ENCODE data around the gene CAPN1. TPM values are rescaled to one million over a fixed set of nuclear protein-coding genes. Genes with fewer than 3 reads are reported as not detected.

CAPN1 gene
- total RNA-seq, 4 donors from 2014 or later = 467 to 627 (median 561) TPM

DNA sequence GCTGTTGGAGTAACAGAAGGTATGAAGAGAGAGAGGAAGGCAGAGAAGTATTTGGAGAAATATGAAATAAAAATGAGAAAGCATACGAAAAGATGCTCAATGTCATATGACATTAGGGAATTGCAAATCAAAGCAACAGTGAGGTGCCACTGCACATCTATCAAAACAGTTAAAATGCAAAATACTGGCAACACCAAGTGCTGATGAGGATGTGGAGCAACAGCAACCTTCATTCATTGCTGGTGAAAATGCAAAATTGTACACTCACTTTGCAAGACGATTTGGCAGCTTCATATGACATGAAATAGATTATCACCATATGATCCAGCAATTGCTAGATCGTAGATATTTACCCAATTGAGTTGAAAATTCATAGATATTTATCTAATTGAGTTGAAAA lies 21.1 kb upstream of the CAPN1 start:
- WGBS = 65% methylated on average over 3 of the region's 3 CpGs
- H3K36me3 ChIP-seq = no peaks in the 10 kb centered on the region
- no peaks in the 10 kb centered on the region for H3K9me3 ChIP-seq
- no peak overlapping the region for H3K4me3 ChIP-seq
- no peak for TF ChIP-seq POLR2A (IDR thresholded peaks at IDR 0.05)
- no peak for TF ChIP-seq POLR2AphosphoS5 (IDR thresholded peaks at IDR 0.05)
- no peak for TF ChIP-seq EP300 (IDR thresholded peaks at IDR 0.05)
- TF ChIP-seq, protein P1, sequence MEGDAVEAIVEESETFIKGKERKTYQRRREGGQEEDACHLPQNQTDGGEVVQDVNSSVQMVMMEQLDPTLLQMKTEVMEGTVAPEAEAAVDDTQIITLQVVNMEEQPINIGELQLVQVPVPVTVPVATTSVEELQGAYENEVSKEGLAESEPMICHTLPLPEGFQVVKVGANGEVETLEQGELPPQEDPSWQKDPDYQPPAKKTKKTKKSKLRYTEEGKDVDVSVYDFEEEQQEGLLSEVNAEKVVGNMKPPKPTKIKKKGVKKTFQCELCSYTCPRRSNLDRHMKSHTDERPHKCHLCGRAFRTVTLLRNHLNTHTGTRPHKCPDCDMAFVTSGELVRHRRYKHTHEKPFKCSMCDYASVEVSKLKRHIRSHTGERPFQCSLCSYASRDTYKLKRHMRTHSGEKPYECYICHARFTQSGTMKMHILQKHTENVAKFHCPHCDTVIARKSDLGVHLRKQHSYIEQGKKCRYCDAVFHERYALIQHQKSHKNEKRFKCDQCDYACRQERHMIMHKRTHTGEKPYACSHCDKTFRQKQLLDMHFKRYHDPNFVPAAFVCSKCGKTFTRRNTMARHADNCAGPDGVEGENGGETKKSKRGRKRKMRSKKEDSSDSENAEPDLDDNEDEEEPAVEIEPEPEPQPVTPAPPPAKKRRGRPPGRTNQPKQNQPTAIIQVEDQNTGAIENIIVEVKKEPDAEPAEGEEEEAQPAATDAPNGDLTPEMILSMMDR (IDR thresholded peaks at IDR 0.05) = no peak
- H3K4me1 ChIP-seq = no peaks in the 10 kb centered on the region
- DNase-seq (ENCODE audit: low spot score in 2 of 2) = no peak
- H3K27ac ChIP-seq = no peak overlapping the region
- H3K27me3 ChIP-seq = no peaks in the 10 kb centered on the region

DNA sequence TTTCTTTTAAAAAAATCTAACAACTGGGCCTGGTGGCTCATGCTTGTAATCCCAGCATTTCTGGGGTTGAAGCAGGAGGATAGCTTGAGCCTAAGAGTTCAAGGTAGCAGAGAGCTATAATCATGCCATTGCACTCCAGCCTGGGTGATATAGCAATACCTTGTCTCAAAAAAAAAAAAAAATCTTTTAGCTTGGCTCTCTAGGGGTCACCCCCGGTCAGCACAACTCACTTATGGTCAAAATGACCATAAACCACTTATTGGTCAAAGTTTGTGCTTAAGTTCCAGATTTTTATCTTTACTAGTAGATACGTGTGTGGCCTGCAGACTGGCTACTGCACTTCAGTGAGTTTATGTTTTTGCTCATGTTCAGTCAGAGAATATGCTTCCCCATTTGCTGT lies 18.0 kb upstream of the CAPN1 start:
- Histone ChIP-seq H3K27me3 (no peaks in the 10 kb centered on the region), H3K4me1 (no peaks in the 10 kb centered on the region), H3K4me3 (no peak overlapping the region), H3K27ac (no peak overlapping the region), H3K36me3 (no peaks in the 10 kb centered on the region), H3K9me3 (no peaks in the 10 kb centered on the region)
- no peak for DNase-seq (ENCODE audit: low spot score in 2 of 2)
- no peak for TF ChIP-seq POLR2A (IDR thresholded peaks at IDR 0.05)
- TF ChIP-seq, protein P1 (IDR thresholded peaks at IDR 0.05) = no peak
- TF ChIP-seq EP300 (IDR thresholded peaks at IDR 0.05) = no peak
- no peak for TF ChIP-seq POLR2AphosphoS5 (IDR thresholded peaks at IDR 0.05)
- WGBS = 81% methylated on average over 2 of the region's 2 CpGs

DNA sequence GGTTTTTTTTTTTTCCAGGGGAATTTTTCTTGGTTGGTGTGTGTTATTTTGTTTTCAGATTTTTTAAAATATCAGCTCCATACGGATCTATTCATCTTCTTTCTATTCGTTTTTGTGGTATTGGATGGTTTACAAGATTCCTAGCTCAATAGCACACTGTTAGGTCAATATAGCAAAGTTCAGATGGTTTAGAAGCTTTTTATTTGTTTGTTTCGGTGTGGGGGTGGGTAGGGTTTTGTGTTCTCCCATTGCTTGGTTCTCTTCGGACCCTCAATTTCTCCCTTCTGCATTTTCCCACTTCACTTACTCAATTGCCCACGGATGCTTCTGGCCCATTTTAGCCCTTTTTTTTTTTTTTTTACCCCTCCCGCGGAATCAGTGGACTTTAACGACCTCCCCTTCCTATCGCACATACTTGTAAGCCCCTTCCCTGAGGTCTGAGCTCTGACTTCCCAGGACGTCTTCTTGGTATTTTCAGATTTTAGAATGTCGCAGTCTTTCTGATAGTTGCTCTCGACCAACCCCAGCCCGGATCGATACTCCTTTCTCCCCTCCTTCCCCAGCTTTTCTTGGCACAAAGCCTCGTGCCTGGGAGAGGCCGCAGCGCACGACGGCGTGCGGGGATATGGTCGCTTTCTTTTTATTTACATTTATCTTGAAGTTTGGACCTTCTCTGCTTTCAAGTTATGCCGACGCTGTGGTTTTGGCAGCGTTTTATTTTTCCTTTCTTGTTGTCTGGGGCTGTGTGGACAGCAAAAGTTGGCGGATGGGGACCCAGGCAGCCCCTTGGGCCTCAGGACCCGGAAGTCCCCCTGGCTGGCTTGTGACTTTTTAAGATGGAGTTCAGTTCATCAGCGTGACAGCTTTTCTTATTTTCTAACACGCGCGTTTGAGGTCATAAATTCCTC lies 16.1 kb upstream of the CAPN1 start:
- Histone ChIP-seq H3K9me3 (no peaks in the 10 kb centered on the region), H3K36me3 (no peaks in the 10 kb centered on the region), H3K4me3 (peak overlapping the region; percentile 27), H3K4me1 (no peaks in the 10 kb centered on the region), H3K27me3 (no peaks in the 10 kb centered on the region), H3K27ac (no peak overlapping the region)
- no peak for DNase-seq (ENCODE audit: low spot score in 2 of 2)
- WGBS = 56% methylated on average over 31 of the region's 31 CpGs
- TF ChIP-seq, protein P1 (IDR thresholded peaks at IDR 0.05) = no peak
- TF ChIP-seq POLR2AphosphoS5 (IDR thresholded peaks at IDR 0.05) = no peak
- no peak for TF ChIP-seq POLR2A (IDR thresholded peaks at IDR 0.05)
- TF ChIP-seq EP300 (IDR thresholded peaks at IDR 0.05) = no peak

DNA sequence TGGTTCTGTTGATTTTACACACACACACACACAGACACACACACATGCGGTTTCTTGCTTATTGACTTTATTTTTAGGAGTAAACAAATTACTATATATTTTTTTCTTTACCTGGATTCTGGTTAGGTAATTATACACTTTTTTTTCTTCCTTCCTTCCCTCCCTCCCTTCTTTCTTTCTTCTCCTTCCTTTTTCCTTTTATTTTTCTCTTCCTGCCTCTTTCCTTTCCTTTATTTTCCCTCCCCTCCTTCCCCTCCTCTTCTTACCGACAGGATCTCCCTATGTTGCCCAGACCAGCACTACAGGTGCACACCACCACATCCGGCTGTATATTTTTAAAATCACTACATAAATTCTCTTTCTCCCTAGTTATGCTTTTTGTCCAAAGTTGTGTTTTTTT lies 14.8 kb upstream of the CAPN1 start:
- DNase-seq (ENCODE audit: low spot score in 2 of 2) = no peak
- Histone ChIP-seq H3K9me3 (no peaks in the 10 kb centered on the region), H3K27ac (no peak overlapping the region), H3K4me3 (no peak overlapping the region), H3K36me3 (no peaks in the 10 kb centered on the region), H3K4me1 (no peaks in the 10 kb centered on the region), H3K27me3 (no peaks in the 10 kb centered on the region)
- TF ChIP-seq, protein P1 (IDR thresholded peaks at IDR 0.05) = no peak
- no peak for TF ChIP-seq POLR2A (IDR thresholded peaks at IDR 0.05)
- TF ChIP-seq EP300 (IDR thresholded peaks at IDR 0.05) = no peak
- TF ChIP-seq POLR2AphosphoS5 (IDR thresholded peaks at IDR 0.05) = no peak
- WGBS = 94% methylated on average over 3 of the region's 3 CpGs

DNA sequence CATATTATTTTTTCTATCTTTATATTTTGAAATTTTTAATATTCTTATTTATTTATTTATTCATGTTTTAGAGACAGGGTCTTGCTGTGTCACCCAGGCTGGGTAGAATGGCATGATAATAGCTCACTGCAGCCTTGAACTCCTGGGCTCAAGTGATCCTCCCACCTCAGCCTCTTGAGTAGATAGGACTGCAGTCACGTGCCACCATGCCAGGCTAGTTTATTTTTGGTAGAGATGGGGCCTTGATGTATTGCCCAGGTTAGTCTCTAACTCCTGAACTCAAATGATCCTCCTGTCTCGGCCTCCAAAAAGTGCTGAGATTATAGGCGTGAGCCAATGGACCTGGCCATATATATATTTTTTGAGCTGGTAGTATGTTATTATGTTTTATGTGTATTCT lies 14.1 kb upstream of the CAPN1 start:
- Histone ChIP-seq H3K4me1 (no peaks in the 10 kb centered on the region), H3K27me3 (no peaks in the 10 kb centered on the region), H3K36me3 (no peaks in the 10 kb centered on the region), H3K4me3 (no peak overlapping the region), H3K9me3 (no peaks in the 10 kb centered on the region), H3K27ac (no peak overlapping the region)
- TF ChIP-seq, protein P1 (IDR thresholded peaks at IDR 0.05) = no peak
- TF ChIP-seq EP300 (IDR thresholded peaks at IDR 0.05) = no peak
- 96% methylated on average over 3 of the region's 3 CpGs for WGBS
- DNase-seq (ENCODE audit: low spot score in 2 of 2) = no peak

All from suprapubic skin (tissue), 4 donors.